Left ventricle myocardium inferior (tissue), 1 donor: Measurements from ENCODE around the gene KRT83. TPM values are rescaled to one million over a fixed set of nuclear protein-coding genes. Genes with fewer than 3 reads are reported as not detected.

Experiments used
- DNase-seq: peaks from one replicate; pipeline ENCODE4 v3.0.0-alpha.2; 2020
- H3K27ac ChIP-seq: fragments of 200-600 bp; replicated peaks from 2 replicates; pipeline ENCODE4 v1.8.0; 2021
- H3K27me3 ChIP-seq: fragments of 200-600 bp; 2 replicates; pipeline ENCODE4 v1.8.0; 2021; ENCODE audit warnings: low read depth
- H3K36me3 ChIP-seq: fragments of 200-600 bp; 2 replicates; pipeline ENCODE4 v1.8.0; 2021
- H3K4me1 ChIP-seq: fragments of 200-600 bp; 2 replicates; pipeline ENCODE4 v1.8.0; 2021
- H3K4me3 ChIP-seq: fragments of 200-600 bp; 2 replicates; pipeline ENCODE4 v1.8.0; 2021; ENCODE audit warnings: mild to moderate bottlenecking, moderate library complexity
- H3K9me3 ChIP-seq: fragments of 200-600 bp; replicated peaks from 2 replicates; pipeline ENCODE4 v1.8.0; 2021
- CTCF ChIP-seq: fragments of 200-600 bp; IDR thresholded peaks from 2 replicates; pipeline ENCODE4 v1.8.0; 2021; ENCODE audit warnings: antibody characterized with exemption, mild to moderate bottlenecking, borderline replicate concordance
- intact Hi-C: fragments of 100-400 bp; cut with micrococcal nuclease; formaldehyde crosslinking; loops from one replicate; pipeline ENCODE4 v1.11.0; 2022
- total RNA-seq: library from RNA; stranded (reverse); fragmentation: NEBNext Ultra II Directional; extraction: Animal tissue kit (Norgen Biotek cat#: 25700); gene quantifications from one replicate; pipeline ENCODE4 v1.2.1, GENCODE V29; 2021
- donor health status: DM: no; HTN: yes; CAD: no; lungs with severe emphysema.

Gene KRT83
- total RNA-seq, 1 donor from 2014 or later, result not detected

GRCh38 chr12:52285172-52285745 lies 35.9 kb downstream of the KRT83 start:
- no peak for DNase-seq

GRCh38 chr12:52284562-52285171 lies 36.5 kb downstream of the KRT83 start:
- no peak overlapping the region for H3K4me3 ChIP-seq
- TF ChIP-seq CTCF, result no peak
- peaks cover 16% of the 10 kb centered on the region for H3K27me3 ChIP-seq
- H3K9me3 ChIP-seq, result no peaks in the 10 kb centered on the region
- no peak for DNase-seq
- H3K36me3 ChIP-seq, result no peaks in the 10 kb centered on the region
- no peak overlapping the region for H3K27ac ChIP-seq
- intact Hi-C loops, result no loop called here
- peaks cover 20% of the 10 kb centered on the region for H3K4me1 ChIP-seq

More at GRCh38 chr12:52285172-52285745, 35.9 kb downstream of the KRT83 start:
- Histone ChIP-seq H3K4me1 (peaks cover 14% of the 10 kb centered on the region), H3K9me3 (no peaks in the 10 kb centered on the region), H3K36me3 (no peaks in the 10 kb centered on the region), H3K27me3 (peaks cover 13% of the 10 kb centered on the region), H3K27ac (no peak overlapping the region), H3K4me3 (no peak overlapping the region)
- TF ChIP-seq CTCF, result no peak
- intact Hi-C loops, result no loop called here

GRCh38 chr12:52280796-52281560 lies 40.2 kb downstream of the KRT83 start:
- no peak for TF ChIP-seq CTCF
- Histone ChIP-seq H3K4me1 (peaks cover 30% of the 10 kb centered on the region), H3K4me3 (no peak overlapping the region), H3K9me3 (no peaks in the 10 kb centered on the region), H3K27me3 (peaks cover 31% of the 10 kb centered on the region), H3K27ac (peak overlapping the region; percentile 69), H3K36me3 (no peaks in the 10 kb centered on the region)
- intact Hi-C loops, result no loop called here
- DNase-seq, result peak; percentile 40

GRCh38 chr12:52280319-52280795 lies 40.8 kb downstream of the KRT83 start:
- Histone ChIP-seq H3K4me3 (no peak overlapping the region), H3K36me3 (no peaks in the 10 kb centered on the region), H3K4me1 (peaks cover 30% of the 10 kb centered on the region), H3K27ac (peak overlapping the region; percentile 69), H3K27me3 (peaks cover 33% of the 10 kb centered on the region), H3K9me3 (no peaks in the 10 kb centered on the region)
- TF ChIP-seq CTCF, result no peak
- DNase-seq, result no peak
- intact Hi-C loops, result no loop called here

GRCh38 chr12:52279422-52280318 lies 41.5 kb downstream of the KRT83 start:
- H3K4me3 ChIP-seq, result no peak overlapping the region
- TF ChIP-seq CTCF, result no peak
- peak overlapping the region; percentile 69 for H3K27ac ChIP-seq
- H3K36me3 ChIP-seq, result no peaks in the 10 kb centered on the region
- H3K27me3 ChIP-seq, result peaks cover 39% of the 10 kb centered on the region
- peaks cover 30% of the 10 kb centered on the region for H3K4me1 ChIP-seq
- no peak for DNase-seq
- intact Hi-C loops, result no loop called here
- no peaks in the 10 kb centered on the region for H3K9me3 ChIP-seq
